Measurements from ENCODE around the gene LZTR1. TPM values are rescaled to one million over a fixed set of nuclear protein-coding genes. Genes with fewer than 3 reads are reported as not detected.
"Not testable (repeated sequence)": the region's sequence is repeated elsewhere in the genome, so short reads cannot be mapped to it uniquely, and the experiment has no call there.

Gene LZTR1
- total RNA-seq, 3 donors from 2014 or later = 37.6 to 59.0 (median 46.2) TPM

DNA sequence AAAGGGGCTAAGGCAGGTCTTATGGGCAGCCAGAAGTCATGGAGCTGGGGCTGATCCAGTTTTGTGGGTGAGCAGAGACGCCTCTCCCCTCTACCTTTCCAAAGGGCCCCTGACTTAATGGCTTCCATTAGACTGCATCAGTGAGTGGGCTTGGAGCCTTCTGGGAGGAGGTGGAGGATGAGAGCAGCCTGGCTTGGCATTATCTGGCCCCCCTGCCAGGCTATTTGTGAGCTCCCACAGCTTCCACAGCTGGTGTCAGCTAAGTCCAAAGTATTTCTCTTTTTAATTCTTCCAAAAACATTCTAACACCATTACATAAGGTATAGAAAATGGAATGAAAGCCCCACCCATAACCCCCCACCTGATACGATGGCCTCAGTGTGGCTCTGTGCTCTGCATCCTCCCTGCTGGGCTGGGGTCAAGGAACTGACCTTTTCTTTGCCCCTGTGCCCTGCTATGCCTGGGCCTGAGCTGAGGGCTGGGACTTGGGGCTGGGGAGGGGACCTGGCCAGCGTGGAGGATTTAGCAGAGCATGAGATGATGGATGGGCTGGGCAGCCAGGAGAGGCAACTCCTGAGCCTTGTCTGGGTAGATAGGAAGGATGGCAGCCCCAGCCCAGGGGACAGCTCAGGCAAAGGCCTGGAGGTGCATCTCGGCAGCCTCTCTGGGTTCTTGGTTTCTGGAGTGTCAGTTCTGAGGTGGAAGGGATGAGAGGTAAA lies 11.0 kb upstream of the LZTR1 start:
- H3K4me1 ChIP-seq = peaks cover 0 to 12% of the 10 kb centered on the region in 2 donors
- H3K9me3 ChIP-seq = no peaks in the 10 kb centered on the region
- DNase-seq (ENCODE audit: low spot score in 2 of 2) = no peak
- no peaks in the 10 kb centered on the region for H3K27me3 ChIP-seq
- intact Hi-C loops (cut with DNase I; ENCODE audit: low total_unique reads) = no loop called here
- TF ChIP-seq, protein P1, sequence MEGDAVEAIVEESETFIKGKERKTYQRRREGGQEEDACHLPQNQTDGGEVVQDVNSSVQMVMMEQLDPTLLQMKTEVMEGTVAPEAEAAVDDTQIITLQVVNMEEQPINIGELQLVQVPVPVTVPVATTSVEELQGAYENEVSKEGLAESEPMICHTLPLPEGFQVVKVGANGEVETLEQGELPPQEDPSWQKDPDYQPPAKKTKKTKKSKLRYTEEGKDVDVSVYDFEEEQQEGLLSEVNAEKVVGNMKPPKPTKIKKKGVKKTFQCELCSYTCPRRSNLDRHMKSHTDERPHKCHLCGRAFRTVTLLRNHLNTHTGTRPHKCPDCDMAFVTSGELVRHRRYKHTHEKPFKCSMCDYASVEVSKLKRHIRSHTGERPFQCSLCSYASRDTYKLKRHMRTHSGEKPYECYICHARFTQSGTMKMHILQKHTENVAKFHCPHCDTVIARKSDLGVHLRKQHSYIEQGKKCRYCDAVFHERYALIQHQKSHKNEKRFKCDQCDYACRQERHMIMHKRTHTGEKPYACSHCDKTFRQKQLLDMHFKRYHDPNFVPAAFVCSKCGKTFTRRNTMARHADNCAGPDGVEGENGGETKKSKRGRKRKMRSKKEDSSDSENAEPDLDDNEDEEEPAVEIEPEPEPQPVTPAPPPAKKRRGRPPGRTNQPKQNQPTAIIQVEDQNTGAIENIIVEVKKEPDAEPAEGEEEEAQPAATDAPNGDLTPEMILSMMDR (IDR thresholded peaks at IDR 0.05) = no peak
- TF ChIP-seq POLR2AphosphoS5 (IDR thresholded peaks at IDR 0.05) = no peak
- no peak for TF ChIP-seq POLR2A (IDR thresholded peaks at IDR 0.05)
- H3K27ac ChIP-seq = no peak overlapping the region
- H3K4me3 ChIP-seq = no peak overlapping the region
- no peaks in the 10 kb centered on the region for H3K36me3 ChIP-seq

DNA sequence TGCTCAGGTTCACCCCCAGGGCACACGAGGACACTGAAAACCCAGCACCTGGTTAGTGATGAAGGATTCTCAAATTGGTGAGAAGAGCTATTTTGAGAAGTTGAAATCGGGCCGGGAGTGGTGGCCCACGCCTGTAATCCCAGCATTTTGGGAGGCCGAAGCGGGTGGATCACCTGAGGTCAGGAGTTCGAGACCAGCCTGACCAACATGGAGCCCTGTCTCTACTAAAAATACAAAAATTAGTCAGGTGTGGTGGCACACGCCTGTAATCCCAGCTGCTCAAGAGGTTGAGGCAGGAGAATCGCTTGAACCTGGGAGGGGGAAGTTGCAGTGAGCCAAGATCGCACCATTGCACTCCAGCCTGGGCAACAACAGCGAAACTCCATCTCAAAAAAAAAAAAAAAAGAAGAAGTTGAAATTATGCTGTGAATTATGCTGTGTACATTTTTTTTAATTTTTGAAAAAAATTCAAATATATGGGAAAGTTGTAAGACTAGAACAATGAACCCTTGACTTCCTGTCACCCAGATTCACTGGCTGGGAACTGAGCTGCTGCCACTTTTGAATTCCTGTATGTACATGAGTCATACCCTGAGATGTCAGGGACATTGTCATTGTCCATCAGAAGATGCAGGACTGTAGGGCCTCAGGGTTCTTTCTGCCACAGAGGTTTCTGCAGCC lies 9.9 kb upstream of the LZTR1 start:
- DNase-seq (ENCODE audit: low spot score in 2 of 2); H3K27me3 ChIP-seq; intact Hi-C loops (cut with DNase I; ENCODE audit: low total_unique reads); H3K36me3 ChIP-seq; H3K4me3 ChIP-seq; H3K27ac ChIP-seq; H3K9me3 ChIP-seq: not testable (repeated sequence)
- peaks cover 0 to 12% of the 10 kb centered on the region in 2 donors for H3K4me1 ChIP-seq

DNA sequence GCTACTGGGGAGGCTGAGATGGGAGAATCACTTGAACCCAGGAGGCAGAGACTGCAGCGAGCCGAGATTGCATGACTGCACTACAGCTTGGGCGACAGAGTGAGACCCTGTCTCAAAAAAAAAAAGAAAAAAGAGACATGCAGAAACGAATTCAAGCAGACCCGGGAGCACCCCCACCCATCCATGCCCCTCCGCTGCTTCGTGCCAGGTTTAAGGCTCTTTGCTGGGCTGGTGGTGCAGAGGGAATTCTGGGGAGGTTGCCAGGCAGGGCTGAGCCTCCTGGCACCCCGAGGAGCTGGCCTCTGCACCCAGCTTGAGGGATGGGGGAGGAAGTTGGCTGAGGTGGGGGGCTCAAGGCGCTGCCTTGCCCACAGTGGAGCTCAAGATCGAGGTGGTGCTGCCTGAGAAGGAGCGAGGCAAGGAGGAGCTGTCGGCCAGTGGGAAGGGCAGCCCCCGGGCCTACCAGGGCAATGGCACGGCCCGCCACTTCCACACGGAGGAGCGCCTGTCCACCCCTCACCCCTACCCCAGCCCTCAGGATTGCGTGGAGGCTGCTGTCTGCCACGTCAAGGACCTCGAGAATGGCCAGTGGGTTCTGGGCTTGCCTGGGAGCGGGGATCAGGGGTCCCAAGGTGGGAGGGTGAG lies 9.0 kb upstream of the LZTR1 start:
- H3K9me3 ChIP-seq = no peaks in the 10 kb centered on the region
- intact Hi-C loops (cut with DNase I; ENCODE audit: low total_unique reads) = no loop called here
- H3K4me1 ChIP-seq = peaks cover 0 to 10% of the 10 kb centered on the region in 2 donors
- no peak for DNase-seq (ENCODE audit: low spot score in 2 of 2)
- H3K27me3 ChIP-seq = no peaks in the 10 kb centered on the region
- no peak overlapping the region for H3K4me3 ChIP-seq
- H3K36me3 ChIP-seq = no peaks in the 10 kb centered on the region
- TF ChIP-seq, protein P1 (IDR thresholded peaks at IDR 0.05) = no peak
- TF ChIP-seq POLR2A (IDR thresholded peaks at IDR 0.05) (no peak), POLR2AphosphoS5 (IDR thresholded peaks at IDR 0.05) (no peak)
- no peak overlapping the region for H3K27ac ChIP-seq

DNA sequence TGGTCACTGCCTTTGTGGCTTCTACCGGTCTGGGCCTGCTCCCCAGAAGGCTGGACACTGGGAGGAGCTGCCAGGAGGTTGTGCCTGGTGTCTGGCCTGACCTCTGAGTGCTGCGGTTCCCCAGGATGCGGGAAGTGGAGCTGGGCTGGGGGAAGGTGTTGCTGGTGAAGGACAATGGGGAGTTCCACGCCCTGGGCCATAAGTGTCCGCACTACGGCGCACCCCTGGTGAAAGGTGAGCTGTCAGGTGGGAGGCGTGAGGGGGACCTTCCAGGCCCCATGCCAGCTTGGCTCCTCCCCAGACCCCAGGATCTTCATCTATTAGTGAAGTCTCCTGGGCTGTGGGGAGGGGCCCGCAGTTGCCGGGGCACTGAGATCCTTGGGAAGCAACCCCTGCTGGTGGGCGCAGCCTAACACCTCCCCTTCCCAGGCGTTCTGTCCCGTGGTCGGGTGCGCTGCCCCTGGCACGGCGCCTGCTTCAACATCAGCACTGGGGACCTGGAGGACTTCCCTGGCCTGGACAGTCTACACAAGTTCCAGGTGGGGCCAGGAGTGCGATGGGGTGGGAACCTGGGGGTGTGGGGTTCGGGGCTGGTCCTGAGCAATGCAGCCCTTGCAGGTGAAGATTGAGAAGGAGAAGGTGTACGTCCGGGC lies 8.3 kb upstream of the LZTR1 start:
- intact Hi-C loops (cut with DNase I; ENCODE audit: low total_unique reads) = no loop called here
- Histone ChIP-seq H3K4me3 (no peak overlapping the region), H3K36me3 (no peaks in the 10 kb centered on the region), H3K9me3 (no peaks in the 10 kb centered on the region), H3K27ac (no peak overlapping the region), H3K4me1 (peaks cover 0 to 3% of the 10 kb centered on the region in 2 donors), H3K27me3 (no peaks in the 10 kb centered on the region)
- TF ChIP-seq POLR2A (IDR thresholded peaks at IDR 0.05) (no peak), POLR2AphosphoS5 (IDR thresholded peaks at IDR 0.05) (no peak)
- TF ChIP-seq, protein P1 (IDR thresholded peaks at IDR 0.05) = no peak
- no peak for DNase-seq (ENCODE audit: low spot score in 2 of 2)

DNA sequence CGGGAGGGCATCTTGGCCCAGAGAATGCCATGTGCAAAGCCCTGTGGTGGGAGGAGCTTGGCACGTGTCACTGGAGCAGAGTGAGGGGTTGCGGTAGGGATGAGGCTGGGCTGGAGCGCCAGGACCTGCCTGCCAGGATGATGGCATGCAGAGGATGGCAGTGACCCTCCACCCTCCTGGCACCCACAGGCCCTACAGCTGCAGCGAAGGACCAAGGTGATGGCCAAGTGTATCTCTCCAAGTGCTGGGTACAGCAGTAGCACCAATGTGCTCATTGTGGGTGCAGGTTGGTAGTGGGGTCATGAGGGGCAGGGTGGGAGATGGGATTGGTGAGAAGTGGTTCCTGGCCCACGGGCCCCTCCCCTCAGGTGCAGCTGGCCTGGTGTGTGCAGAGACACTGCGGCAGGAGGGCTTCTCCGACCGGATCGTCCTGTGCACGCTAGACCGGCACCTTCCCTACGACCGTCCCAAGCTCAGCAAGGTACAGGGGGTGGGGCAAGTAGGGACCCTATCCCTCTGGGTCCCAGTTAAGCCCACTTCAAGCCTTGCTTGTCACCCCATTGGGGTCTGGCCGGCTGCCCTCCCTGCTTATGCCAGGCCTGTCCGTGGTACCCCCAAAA lies 7.7 kb upstream of the LZTR1 start:
- Histone ChIP-seq H3K27ac (no peak overlapping the region), H3K36me3 (no peaks in the 10 kb centered on the region), H3K4me1 (no peaks in the 10 kb centered on the region), H3K4me3 (no peak overlapping the region), H3K9me3 (no peaks in the 10 kb centered on the region), H3K27me3 (no peaks in the 10 kb centered on the region)
- intact Hi-C loops (cut with DNase I; ENCODE audit: low total_unique reads) = no loop called here
- TF ChIP-seq POLR2AphosphoS5 (IDR thresholded peaks at IDR 0.05) (no peak), POLR2A (IDR thresholded peaks at IDR 0.05) (no peak)
- TF ChIP-seq, protein P1 (IDR thresholded peaks at IDR 0.05) = no peak
- DNase-seq (ENCODE audit: low spot score in 2 of 2) = no peak
